Left ventricle myocardium superior (tissue), 1 donor: ENCODE results near the gene KRT34. TPM values are rescaled to one million over a fixed set of nuclear protein-coding genes. Genes with fewer than 3 reads are reported as not detected.
A peak's percentile ranks its signal among the peaks of the same experiment; 100 is the strongest.

ENCODE experiments used
- ATAC-seq: fragments of 200-7000 bp; cut with Tn5 transposase; one replicate; pipeline ENCODE4 v1.9.1; 2020; ENCODE audit warnings: mild to moderate bottlenecking, moderate library complexity
- DNase-seq: peaks from one replicate; pipeline ENCODE4 v3.0.0-alpha.2; 2020
- intact Hi-C: fragments of 100-400 bp; cut with micrococcal nuclease; formaldehyde crosslinking; loops from one replicate; pipeline ENCODE4 v1.11.0; 2022
- total RNA-seq: library from RNA; stranded (reverse); fragmentation: NEBNext Ultra II Directional; extraction: Animal tissue kit (Norgen Biotek cat#: 25700); gene quantifications from one replicate; pipeline ENCODE4 v1.2.1, GENCODE V29; 2021
- donor health status: DM: no; HTN: yes; CAD: no; lungs with severe emphysema.

The KRT34 gene
- total RNA-seq, 1 donor from 2014 or later: not detected

- no peak for DNase-seq
- intact Hi-C loops: no loop called here
- ATAC-seq: no peak
Observed at GRCh38 chr17:41338961-41339485, 43.1 kb downstream of the KRT34 start.

DNA sequence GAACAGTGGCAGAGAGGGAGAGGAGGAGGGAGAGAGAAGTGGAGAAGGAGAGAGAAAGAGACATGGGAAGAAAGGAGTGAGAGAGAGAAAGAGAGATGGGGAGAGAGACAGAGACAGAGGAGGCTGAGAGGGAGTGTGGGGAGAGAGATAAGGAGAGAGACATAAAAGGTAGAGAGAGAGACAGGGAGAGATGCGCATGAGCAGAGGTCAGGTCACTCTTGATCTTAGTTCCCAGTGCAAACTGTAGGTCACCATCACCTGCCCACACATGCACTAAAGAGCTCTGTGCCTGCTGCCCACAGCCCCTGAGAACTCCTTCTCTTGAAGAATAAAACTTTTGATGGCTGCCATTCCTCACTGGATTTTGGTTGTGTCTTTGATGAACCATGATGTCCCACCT lies 46.4 kb downstream of the KRT34 start:
- no peak for DNase-seq
- intact Hi-C loops: no loop called here
- ATAC-seq: no peak

DNA sequence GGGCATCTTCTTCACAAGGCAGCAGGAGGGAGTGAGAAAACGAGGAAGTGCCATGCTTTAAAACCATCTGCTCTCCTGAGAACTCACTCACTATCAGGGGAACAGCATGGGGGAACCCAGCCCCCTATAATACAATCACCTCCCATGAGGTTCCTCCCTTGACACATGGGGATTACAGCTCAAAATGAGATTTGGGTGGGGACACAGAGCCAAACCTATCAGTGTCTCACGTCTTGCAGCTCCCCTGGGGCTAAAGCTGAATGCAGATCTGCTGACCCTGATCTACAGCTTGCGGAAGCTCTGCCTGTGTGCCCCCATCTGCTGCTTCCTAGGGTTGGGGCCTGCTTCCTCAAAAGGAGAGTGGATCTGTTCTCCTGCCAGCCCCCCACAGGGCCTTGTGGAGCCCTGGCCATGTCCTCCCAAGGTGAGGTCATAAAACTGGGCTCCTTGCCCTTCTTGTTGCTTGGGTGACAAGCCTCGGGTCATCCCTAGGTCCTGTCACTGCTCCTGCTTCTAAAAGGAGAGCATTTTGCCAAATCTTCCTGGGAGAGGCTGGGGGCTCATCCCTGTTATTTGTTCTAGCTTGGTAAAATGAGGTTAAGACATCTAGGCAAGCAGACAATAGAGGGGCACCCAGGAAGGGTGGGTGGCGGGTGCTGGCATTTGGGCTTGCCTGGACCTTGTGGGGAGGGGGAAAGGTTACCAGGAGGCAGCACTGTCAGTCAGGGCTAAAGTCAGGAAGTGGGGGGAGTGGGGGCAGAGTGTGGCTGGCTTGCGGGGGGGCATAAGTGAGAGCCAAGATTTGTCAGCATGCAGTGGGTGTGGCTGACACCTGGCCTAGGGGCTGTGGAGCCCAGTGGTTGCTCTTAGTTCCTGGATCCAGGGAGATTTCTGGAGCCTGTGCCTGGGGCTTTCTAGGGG lies 47.5 kb downstream of the KRT34 start:
- no peak for ATAC-seq
- DNase-seq: no peak
- intact Hi-C loops: no loop called here

GRCh38 chr17:41333836-41334235 lies 48.3 kb downstream of the KRT34 start:
- DNase-seq (no peak), ATAC-seq (no peak)
- intact Hi-C loops: no loop called here

DNA sequence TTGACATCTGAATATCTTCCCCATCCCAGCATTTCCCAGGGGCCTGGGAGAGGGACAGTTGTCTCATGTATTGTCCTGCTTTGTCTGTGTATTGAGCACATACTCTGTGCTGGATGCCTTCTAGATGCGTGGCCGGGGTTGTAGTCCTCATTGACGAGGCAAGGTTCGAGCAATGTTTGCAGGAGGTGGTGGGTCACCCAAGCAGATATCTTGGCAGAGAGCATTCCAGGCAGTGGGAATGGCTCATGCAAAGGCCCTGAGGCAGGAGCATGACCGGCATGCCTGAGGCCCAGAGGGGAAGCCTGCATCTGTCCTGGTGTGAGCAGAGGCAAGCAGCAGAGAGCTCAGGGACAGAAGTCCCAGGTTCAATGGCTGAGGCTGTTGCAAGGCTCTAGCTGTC lies 49.0 kb downstream of the KRT34 start:
- no peak for DNase-seq
- no peak for ATAC-seq
- intact Hi-C loops: no loop called here

GRCh38 chr17:41332239-41332638 lies 49.9 kb downstream of the KRT34 start:
- ATAC-seq (no peak), DNase-seq (no peak)
- intact Hi-C loops: no loop called here

DNA sequence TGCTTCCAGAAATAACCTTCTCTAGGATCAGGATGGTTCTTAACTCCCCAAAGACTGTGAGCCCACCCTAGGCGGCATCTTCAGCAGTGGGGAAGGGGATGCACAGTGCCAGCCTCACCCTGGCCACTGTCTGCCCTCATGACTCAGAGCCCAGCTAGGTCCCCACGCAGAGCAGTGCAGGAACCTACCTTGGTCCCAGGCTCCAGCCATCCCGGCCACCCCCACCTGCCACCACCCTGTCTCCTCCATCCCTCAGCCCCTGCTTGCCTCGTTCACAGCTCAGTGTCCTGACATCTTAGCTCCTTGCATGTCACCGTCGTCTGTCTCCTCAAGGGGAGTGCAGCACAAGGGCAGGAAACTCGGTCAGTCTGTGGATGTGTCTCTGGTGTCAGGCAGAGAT lies 50.5 kb downstream of the KRT34 start:
- intact Hi-C loops: no loop called here
- DNase-seq (no peak), ATAC-seq (no peak)

- intact Hi-C loops: no loop called here
- DNase-seq: no peak
- ATAC-seq: peak; percentile 65
Observed at GRCh38 chr17:41329279-41329948, 52.7 kb downstream of the KRT34 start.

GRCh38 chr17:41328207-41328606 lies 53.9 kb downstream of the KRT34 start:
- intact Hi-C loops: no loop called here
- ATAC-seq (no peak), DNase-seq (no peak)

Other genes with a start within 250 kb of the KRT34 start
- gene KRTAP4-6, start 241.8 kb downstream of the KRT34 start, total RNA-seq: not detected
- not detected for gene KRTAP4-5, start 232.5 kb downstream of the KRT34 start, total RNA-seq
- not detected for gene KRTAP4-4, start 221.6 kb downstream of the KRT34 start, total RNA-seq
- gene KRTAP4-3, start 214.1 kb downstream of the KRT34 start, total RNA-seq: not detected
- not detected for gene KRTAP4-2, start 204.1 kb downstream of the KRT34 start, total RNA-seq
- not detected for gene KRTAP4-1, start 197.4 kb downstream of the KRT34 start, total RNA-seq
- gene KRTAP9-1, start 192.4 kb downstream of the KRT34 start, total RNA-seq: not detected
- gene KRTAP9-2, start 155.7 kb downstream of the KRT34 start, total RNA-seq: not detected
- not detected for gene KRTAP9-3, start 149.9 kb downstream of the KRT34 start, total RNA-seq
- gene KRTAP9-8, start 144.3 kb downstream of the KRT34 start, total RNA-seq: not detected
- not detected for gene KRTAP9-4, start 132.6 kb downstream of the KRT34 start, total RNA-seq
- not detected for gene KRTAP9-9, start 126.9 kb downstream of the KRT34 start, total RNA-seq
- not detected for gene KRTAP9-6, start 116.9 kb downstream of the KRT34 start, total RNA-seq
- gene KRTAP9-7, start 106.6 kb downstream of the KRT34 start, total RNA-seq: not detected
- not detected for gene KRTAP29-1, start 79.5 kb downstream of the KRT34 start, total RNA-seq
- gene KRTAP16-1, start 73.0 kb downstream of the KRT34 start, total RNA-seq: not detected
- gene KRTAP17-1, start 66.6 kb downstream of the KRT34 start, total RNA-seq: not detected
- gene KRT33A, start 31.5 kb downstream of the KRT34 start, total RNA-seq: not detected
- gene KRT33B, start 12.5 kb downstream of the KRT34 start, total RNA-seq: not detected
- gene KRT31, start 15.3 kb upstream of the KRT34 start, total RNA-seq: not detected
- not detected for gene KRT37, start 42.3 kb upstream of the KRT34 start, total RNA-seq
- not detected for gene KRT38, start 58.7 kb upstream of the KRT34 start, total RNA-seq
- gene KRT32, start 85.1 kb upstream of the KRT34 start, total RNA-seq: not detected
- not detected for gene KRT35, start 98.8 kb upstream of the KRT34 start, total RNA-seq
- not detected for gene KRT36, start 107.6 kb upstream of the KRT34 start, total RNA-seq
- gene KRT13, start 123.3 kb upstream of the KRT34 start, total RNA-seq: not detected
- 0.32 TPM for gene KRT15, start 136.6 kb upstream of the KRT34 start, total RNA-seq
- 6.8 TPM for gene KRT19, start 146.0 kb upstream of the KRT34 start, total RNA-seq
- not detected for gene KRT9, start 189.8 kb upstream of the KRT34 start, total RNA-seq
- not detected for gene KRT14, start 204.6 kb upstream of the KRT34 start, total RNA-seq
- not detected for gene KRT16, start 230.5 kb upstream of the KRT34 start, total RNA-seq
- gene KRT17, start 242.3 kb upstream of the KRT34 start, total RNA-seq: not detected